Fibroblast of lung (primary cell): ENCODE results near the gene GMFB.

Experiments
- CTCF ChIP-seq, 2 donors: IDR thresholded peaks in 1 of 2; conservative IDR thresholded peaks in 1 of 2; 1 replicate in 1 of 2; 2 replicates in 1 of 2; pipeline ENCODE4 v1.5.1; 2011 to 2012; ENCODE audit warnings: low read length in 2 of 2, control low read depth in 1 of 2, inconsistent platforms in 1 of 2, low read depth in 1 of 2, mild to moderate bottlenecking in 1 of 2
- EZH2 ChIP-seq: IDR thresholded peaks from 2 replicates; pipeline ENCODE4 v1.5.1; 2012; ENCODE audit warnings: low read length, control low read depth, mild to moderate bottlenecking; ENCODE audit errors: missing control alignments

GRCh38 chr14:54446161-54446693 is 42.6 kb downstream of the GMFB start:
- no peak for TF ChIP-seq CTCF (conservative IDR thresholded peaks at IDR 0.05 in 1 of 2, IDR thresholded peaks at IDR 0.05 in 1 of 2; ENCODE audit: low read depth in 1 of 2, low read length in 2 of 2)
- no peak for TF ChIP-seq EZH2
